Stromal cell of bone marrow (primary cell): ENCODE results near the gene SRGAP2B.
"Not testable (repeated sequence)": the region's sequence is repeated elsewhere in the genome, so short reads cannot be mapped to it uniquely, and the experiment has no call there.

Experiments
- DNase-seq: peaks from one replicate; pipeline ENCODE4 v3.0.0-alpha.2; 2012; ENCODE audit warnings: low read depth

SRGAP2B gene

DNA sequence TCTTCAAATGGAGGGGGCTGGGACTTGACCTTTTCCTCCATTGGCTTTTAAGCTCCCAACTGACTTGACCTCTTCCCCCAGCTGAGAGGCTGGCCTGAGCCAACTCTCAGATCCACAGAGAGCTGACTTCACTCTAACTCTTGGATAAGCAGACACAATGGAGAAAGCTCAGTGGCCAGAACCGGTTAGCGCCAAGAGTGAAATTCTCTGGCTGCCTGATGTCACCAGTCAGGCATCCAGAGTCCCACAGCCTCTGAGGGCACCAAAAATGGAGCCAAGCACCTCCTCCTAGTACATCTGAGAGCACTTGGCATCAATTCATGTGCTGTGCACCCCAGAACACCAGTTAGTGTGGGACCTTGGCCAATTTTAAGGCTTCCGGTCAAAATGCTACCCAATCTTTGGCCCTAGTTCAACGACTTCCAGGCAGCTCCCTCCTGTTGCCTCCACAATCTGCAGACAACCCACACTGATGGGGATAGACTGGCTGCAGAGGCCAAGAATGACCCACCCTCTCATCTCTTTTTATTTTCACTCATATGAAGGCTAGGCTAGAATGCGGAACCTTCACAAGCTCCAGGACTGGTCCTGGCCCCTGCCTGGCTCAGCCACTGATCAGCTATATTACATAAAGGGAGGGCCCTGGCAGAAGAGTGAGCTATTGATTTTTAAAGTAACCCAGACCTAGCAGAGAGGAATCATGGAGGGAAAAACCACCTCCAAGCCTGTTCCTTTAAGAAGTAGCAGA is 200.5 kb downstream of the SRGAP2B start:
- not testable (repeated sequence) for DNase-seq

DNA sequence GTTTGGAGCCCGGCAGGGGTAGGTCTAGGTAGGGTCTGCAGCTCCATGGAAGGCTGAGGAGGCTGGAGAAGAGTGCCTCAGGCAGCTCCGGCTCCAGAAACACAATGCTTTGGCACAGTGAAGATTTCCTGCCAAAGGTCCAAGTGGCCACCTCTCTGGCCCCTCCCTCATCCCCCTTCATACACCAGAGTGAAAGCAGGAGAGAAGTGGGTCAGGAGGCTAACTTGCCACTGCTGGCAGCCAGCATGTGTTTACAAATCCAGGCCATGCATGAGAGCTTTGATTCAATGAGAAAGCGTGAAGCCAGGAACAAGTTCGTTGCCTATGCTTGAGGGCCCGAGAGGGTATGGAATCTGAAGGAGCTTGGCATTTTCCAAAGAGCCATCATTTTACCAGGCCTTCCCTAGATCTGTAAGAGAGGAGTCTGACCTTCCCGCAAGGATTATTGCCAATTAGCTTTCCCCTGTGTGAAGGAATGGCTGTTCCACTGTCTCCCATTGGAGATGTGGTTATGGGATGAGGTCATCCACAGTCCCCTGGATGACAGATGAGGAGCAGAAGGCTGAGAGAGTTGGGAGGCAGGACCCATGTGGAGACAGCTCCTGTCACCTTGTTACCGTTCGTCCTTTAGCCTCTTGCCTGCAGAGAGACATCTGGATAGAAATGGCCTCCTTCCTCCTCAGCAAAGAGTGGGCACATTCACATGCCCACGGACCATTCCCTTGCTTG is 201.3 kb downstream of the SRGAP2B start:
- not testable (repeated sequence) for DNase-seq

DNA sequence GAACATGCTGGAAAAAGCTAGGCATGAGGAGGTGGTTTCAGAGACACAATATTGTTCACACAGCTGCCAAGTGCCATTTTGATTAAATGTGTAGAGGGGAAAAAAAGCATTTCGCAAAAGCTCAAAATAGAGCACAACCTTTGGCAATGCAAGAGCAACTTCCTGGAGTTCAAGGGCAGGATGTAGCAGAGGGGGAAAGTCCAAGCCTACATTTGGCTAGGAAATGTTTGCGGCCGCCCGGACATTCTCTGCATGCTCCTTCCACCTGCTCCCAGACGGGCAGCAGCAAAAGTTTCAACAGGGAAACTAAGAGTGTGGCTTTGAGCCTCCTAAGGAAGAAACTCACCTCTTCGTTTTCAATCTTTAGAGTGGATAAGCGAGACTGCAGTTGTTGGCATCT is 202.1 kb downstream of the SRGAP2B start:
- DNase-seq = not testable (repeated sequence)

DNA sequence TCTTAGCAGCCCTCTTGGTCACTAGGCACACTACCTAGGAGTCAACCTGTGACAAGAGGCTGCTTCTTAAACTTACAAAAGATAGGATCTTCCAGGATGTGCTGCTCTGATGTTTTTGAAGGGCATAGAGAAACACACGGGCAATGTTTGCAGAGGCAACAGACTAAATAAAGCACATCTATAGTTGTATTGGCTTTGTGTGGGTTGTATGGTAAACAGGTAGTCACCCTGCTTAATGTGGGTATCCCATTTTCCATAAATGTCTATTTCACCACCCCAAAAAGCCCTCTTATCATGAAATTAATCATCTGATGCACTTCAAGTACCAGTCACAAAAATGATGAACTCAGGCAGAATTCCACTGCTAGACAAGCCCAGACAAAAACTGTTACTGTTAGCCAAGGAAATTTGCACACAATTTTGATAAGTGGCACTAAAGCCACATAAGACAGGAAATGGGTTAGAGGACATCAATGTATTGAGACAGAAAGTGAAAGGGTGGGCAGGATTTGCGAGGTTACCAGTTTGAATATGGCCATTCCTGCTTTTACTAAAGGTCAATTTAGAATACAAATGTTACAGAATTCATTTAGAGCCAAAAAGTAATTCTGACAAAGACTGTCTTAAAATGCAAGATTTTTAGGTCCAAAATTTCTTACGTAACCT is 205.5 kb downstream of the SRGAP2B start:
- DNase-seq = not testable (repeated sequence)

GRCh38 chr1:144883022-144883421 is 212.1 kb downstream of the SRGAP2B start:
- not testable (repeated sequence) for DNase-seq

DNA sequence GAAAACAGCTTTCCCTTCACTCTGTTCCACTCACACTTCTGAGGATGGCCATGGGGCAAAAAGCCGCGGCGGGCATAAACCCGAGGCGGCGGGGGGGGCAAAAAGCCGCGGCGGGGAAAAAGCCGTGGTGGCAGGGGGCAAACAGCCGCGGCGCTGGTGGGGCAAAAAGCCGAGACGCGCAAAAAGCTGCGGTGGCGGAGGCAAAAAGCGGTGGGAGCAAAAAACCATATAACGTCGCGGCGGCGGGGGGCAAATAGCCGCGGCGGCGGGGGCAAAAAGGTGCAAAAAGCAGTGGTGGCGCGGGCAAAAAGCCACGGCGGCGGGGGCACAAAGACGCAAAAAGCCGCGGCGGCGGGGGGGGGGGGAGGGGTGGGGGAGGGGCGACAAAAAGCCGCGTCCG is 212.8 kb downstream of the SRGAP2B start:
- DNase-seq = not testable (repeated sequence)

GRCh38 chr1:144858607-144859006 is 236.5 kb downstream of the SRGAP2B start:
- DNase-seq = not testable (repeated sequence)
